CD4-positive, alpha-beta T cell (primary cell): Measurements from ENCODE around the gene GAS7. TPM values are rescaled to one million over a fixed set of nuclear protein-coding genes. Genes with fewer than 3 reads are reported as not detected.

Experiments used
- ATAC-seq: fragments of 200-7000 bp; cut with Tn5 transposase; one replicate; pipeline ENCODE4 v1.10.0; 2022; ENCODE audit warnings: mild to moderate bottlenecking; ENCODE audit not compliant: poor library complexity
- CTCF ChIA-PET: fragments of 350-600 bp; sonication (Branson Sonifier 250); formaldehyde crosslinking; loops from one replicate; lab custom pipeline; 2021; ENCODE audit warnings: antibody characterized with exemption, inconsistent platforms; lab: Charles Lee
- POLR2A ChIA-PET: fragments of 350-600 bp; sonication (Branson Sonifier 250); formaldehyde crosslinking; loops from one replicate; lab custom pipeline; 2021; ENCODE audit warnings: antibody characterized with exemption, inconsistent platforms; lab: Charles Lee
- DNase-seq, 14 experiments: peaks; one replicate each; pipeline ENCODE4 v3.0.0-alpha.2; 2013 to 2020; ENCODE audit warnings: mixed read lengths in 2 of 14
- H3K27ac ChIP-seq, 2 donors: one replicate each; pipeline versions ENCODE4 v1.5.1 to v1.7.0; 2013; ENCODE audit warnings: low read length in 2 of 2, low read depth in 1 of 2, mild to moderate bottlenecking in 1 of 2
- H3K27me3 ChIP-seq, 2 experiments: 1 replicate in 1 of 2; 2 replicates in 1 of 2; pipeline versions ENCODE4 v1.6.1 to v1.7.0; 2013; ENCODE audit warnings: low read length in 2 of 2, control low read depth in 1 of 2, mild to moderate bottlenecking in 1 of 2, moderate library complexity in 1 of 2; ENCODE audit not compliant: insufficient read depth in 2 of 2, control insufficient read depth in 1 of 2
- H3K36me3 ChIP-seq: one replicate; pipeline ENCODE4 v1.6.1; 2013; ENCODE audit warnings: low read length, control low read depth; ENCODE audit not compliant: insufficient read depth
- H3K4me1 ChIP-seq: one replicate; pipeline ENCODE4 v1.6.1; 2013; ENCODE audit warnings: low read length, control low read depth; ENCODE audit not compliant: insufficient read depth
- H3K4me3 ChIP-seq: one replicate; pipeline ENCODE4 v1.5.1; 2013; ENCODE audit warnings: mild to moderate bottlenecking, low read length, moderate library complexity
- H3K9me3 ChIP-seq, 2 experiments: 1 replicate in 1 of 2; 2 replicates in 1 of 2; pipeline versions ENCODE4 v1.6.1 to v1.7.0; 2013; ENCODE audit warnings: low read length in 2 of 2, mild to moderate bottlenecking in 2 of 2, control low read depth in 1 of 2, moderate library complexity in 1 of 2; ENCODE audit not compliant: control insufficient read depth in 1 of 2, insufficient read depth in 1 of 2
- H3K27ac Mint-ChIP-seq: one replicate; pipeline ENCODE4 v1.8.0; 2020; ENCODE audit warnings: mixed read lengths
- H3K27me3 Mint-ChIP-seq: one replicate; pipeline ENCODE4 v1.8.0; 2021; ENCODE audit warnings: mixed read lengths
- H3K36me3 Mint-ChIP-seq: one replicate; pipeline ENCODE4 v1.8.0; 2021; ENCODE audit warnings: low read depth, mixed read lengths
- H3K4me1 Mint-ChIP-seq: one replicate; pipeline ENCODE4 v1.8.0; 2021; ENCODE audit warnings: low read depth, mixed read lengths
- H3K4me3 Mint-ChIP-seq: one replicate; pipeline ENCODE4 v1.8.0; 2020; ENCODE audit warnings: mild to moderate bottlenecking, mixed read lengths
- H3K9me3 Mint-ChIP-seq: one replicate; pipeline ENCODE4 v1.8.0; 2020; ENCODE audit warnings: mixed read lengths
- CTCF ChIP-seq: fragments of 200-600 bp; IDR thresholded peaks from one replicate; pipeline ENCODE4 v1.8.0; 2022; ENCODE audit warnings: antibody characterized with exemption, mild to moderate bottlenecking
- intact Hi-C, 2 experiments: fragments of 100-400 bp; cut with DNase I in 1 of 2; cut with micrococcal nuclease in 1 of 2; formaldehyde crosslinking; loops; one replicate each; pipeline versions ENCODE4 v1.15.1 to v1.9.0; 2023 to 2025; cut with DNase I, micrococcal nuclease
- total RNA-seq, 174 experiments: library from RNA in 2 of 174; stranded (reverse) in 2 of 174; gene quantifications; one replicate each; pipeline ENCODE4 v1.2.3 and lab custom pipeline; 2021 to 2026

Gene GAS7
- total RNA-seq, 2 experiments from 2014 or later = 1.8 to 3.4 TPM

GRCh38 chr17:10120749-10121148 is 77.7 kb downstream of the GAS7 start:
- H3K4me3 Mint-ChIP-seq = peak overlapping the region; percentile 56
- ChIA-PET POLR2A (interaction anchor here (0.7 kb wide), 1 partner anchor 9 kb away, joined by 3 read pairs; no protein-coding TSS in a partner anchor), CTCF (no interaction called here)
- Histone ChIP-seq H3K36me3 (no peaks in the 10 kb centered on the region), H3K4me1 (peaks cover 60% of the 10 kb centered on the region), H3K9me3 (peaks cover 0 to 9% of the 10 kb centered on the region in 2 experiments), H3K27ac (no peak overlapping the region), H3K4me3 (no peak overlapping the region), H3K27me3 (no peaks in the 10 kb centered on the region)
- peaks cover 4% of the 10 kb centered on the region for H3K27me3 Mint-ChIP-seq
- TF ChIP-seq CTCF = no peak
- H3K4me1 Mint-ChIP-seq = peaks cover 50% of the 10 kb centered on the region
- ATAC-seq (peak; percentile 52), DNase-seq (peak in 3 of 14 experiments; percentile 23 to 34 (median 26))
- peak overlapping the region; percentile 52 for H3K27ac Mint-ChIP-seq
- H3K36me3 Mint-ChIP-seq = no peaks in the 10 kb centered on the region
- intact Hi-C loops = no loop called here
- H3K9me3 Mint-ChIP-seq = no peaks in the 10 kb centered on the region

DNA sequence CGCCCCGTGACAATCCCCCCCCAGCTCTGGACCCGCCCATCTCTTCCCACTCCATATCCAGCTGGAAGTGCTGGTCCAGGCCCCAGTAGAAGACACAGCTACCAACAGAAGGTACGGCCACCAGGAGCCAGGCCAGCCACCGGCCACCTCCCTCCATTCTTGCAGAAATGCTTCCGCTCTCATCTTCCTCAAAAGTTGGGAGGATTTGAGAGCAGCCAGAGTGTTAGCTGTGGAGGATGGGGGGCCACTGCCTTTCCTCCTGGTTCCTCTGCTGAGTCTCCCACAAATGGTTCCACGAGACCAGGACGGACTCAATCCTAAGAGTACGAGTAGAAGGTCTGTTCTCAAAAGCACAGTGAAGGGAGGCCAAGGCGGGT is 78.3 kb downstream of the GAS7 start:
- Histone ChIP-seq H3K27me3 (no peaks in the 10 kb centered on the region), H3K36me3 (no peaks in the 10 kb centered on the region), H3K9me3 (peaks cover 0 to 10% of the 10 kb centered on the region in 2 experiments), H3K4me1 (peaks cover 67% of the 10 kb centered on the region), H3K4me3 (no peak overlapping the region), H3K27ac (peak overlapping the region in 1 of 2 donors; percentile 29)
- Mint-ChIP-seq H3K9me3 (no peaks in the 10 kb centered on the region), H3K4me1 (peaks cover 57% of the 10 kb centered on the region), H3K27me3 (peaks cover 4% of the 10 kb centered on the region), H3K4me3 (peak overlapping the region; percentile 56), H3K27ac (peak overlapping the region; percentile 52), H3K36me3 (no peaks in the 10 kb centered on the region)
- intact Hi-C loops = no loop called here
- peak in 1 of 14 experiments; percentile 25 for DNase-seq
- POLR2A ChIA-PET = interaction anchor here (0.7 kb wide), 1 partner anchor 9 kb away, joined by 3 read pairs; no protein-coding TSS in a partner anchor
- TF ChIP-seq CTCF = no peak
- CTCF ChIA-PET = no interaction called here
- ATAC-seq = no peak

DNA sequence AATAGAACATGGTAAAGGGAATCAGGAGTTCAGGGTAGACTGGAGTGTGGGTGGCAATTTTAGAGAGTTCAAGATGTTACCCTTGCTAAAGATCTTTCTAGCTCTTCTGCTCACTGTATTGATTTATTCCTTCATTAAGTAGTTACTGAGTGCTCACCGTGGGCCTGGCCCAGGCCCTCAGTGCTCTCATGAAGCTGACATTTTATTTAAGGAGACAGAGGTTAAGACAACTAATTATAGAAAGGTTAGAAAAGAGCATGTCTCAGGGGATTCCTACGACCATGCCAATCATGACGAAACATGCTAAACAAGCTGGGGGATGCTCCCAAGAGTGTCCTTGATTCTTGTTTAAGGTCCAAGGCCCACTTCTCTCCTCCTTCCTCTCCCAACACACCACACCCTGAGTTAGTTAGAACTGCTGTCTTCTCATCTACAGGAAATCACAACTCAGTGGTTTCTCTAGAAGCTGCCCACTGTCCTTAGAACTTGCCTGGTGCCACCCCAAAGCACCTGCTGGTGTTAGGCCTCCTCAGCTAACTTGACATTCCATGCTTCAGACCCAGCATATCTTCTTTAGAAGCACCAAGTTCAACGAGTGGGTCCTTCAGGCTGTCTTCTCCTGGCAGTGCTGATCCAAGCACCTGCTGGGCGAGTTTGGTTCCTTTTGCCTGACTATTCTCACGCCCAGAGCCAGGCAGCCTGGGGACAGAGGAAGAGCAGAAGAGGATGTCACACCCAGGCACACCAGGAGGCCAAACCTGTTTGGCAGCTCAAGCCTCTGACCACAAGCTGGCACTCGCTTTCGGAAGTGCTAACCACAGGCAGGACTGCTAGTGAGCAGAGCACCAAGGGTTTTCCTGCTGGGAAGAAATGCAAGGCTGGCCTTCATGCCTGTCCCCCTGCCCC is 79.0 kb downstream of the GAS7 start:
- Histone ChIP-seq H3K36me3 (no peaks in the 10 kb centered on the region), H3K9me3 (peaks cover 0 to 13% of the 10 kb centered on the region in 2 experiments), H3K27ac (peak overlapping the region; percentile 29), H3K27me3 (no peaks in the 10 kb centered on the region), H3K4me3 (no peak overlapping the region), H3K4me1 (peaks cover 72% of the 10 kb centered on the region)
- ATAC-seq (no peak), DNase-seq (peak in 3 of 14 experiments; percentile 51 to 53 (median 53))
- peaks cover 4% of the 10 kb centered on the region for H3K27me3 Mint-ChIP-seq
- peaks cover 63% of the 10 kb centered on the region for H3K4me1 Mint-ChIP-seq
- peak overlapping the region; percentile 53 for H3K4me3 Mint-ChIP-seq
- POLR2A ChIA-PET = no interaction called here
- CTCF ChIA-PET = no interaction called here
- TF ChIP-seq CTCF = no peak
- peak overlapping the region; percentile 52 for H3K27ac Mint-ChIP-seq
- H3K36me3 Mint-ChIP-seq = no peaks in the 10 kb centered on the region
- H3K9me3 Mint-ChIP-seq = no peaks in the 10 kb centered on the region
- intact Hi-C loops = loop anchor here (5.0 to 10.0 kb wide), 3 partner anchors 48 to 78 kb away; partner anchors contain the start of gene GAS7 (in 1 of the 2)
